ENCODE results near the gene NRDC.
A peak's percentile ranks its signal among the peaks of the same experiment; 100 is the strongest.
"Not testable (repeated sequence)": the region's sequence is repeated elsewhere in the genome, so short reads cannot be mapped to it uniquely, and the experiment has no call there.

NRDC gene

GRCh38 chr1:51842261-51842660 lies 36.3 kb downstream of the NRDC start:
- no peak for DNase-seq (ENCODE audit: low read depth in 2 of 2)

- DNase-seq (ENCODE audit: low read depth in 2 of 2) = no peak
Measured at GRCh38 chr1:51840743-51841461, 37.6 kb downstream of the NRDC start.

- no peak for DNase-seq (ENCODE audit: low read depth in 2 of 2)
Measured at GRCh38 chr1:51840182-51840581, 38.3 kb downstream of the NRDC start.

GRCh38 chr1:51839094-51839493 lies 39.4 kb downstream of the NRDC start:
- no peak for DNase-seq (ENCODE audit: low read depth in 2 of 2)

- no peak for DNase-seq (ENCODE audit: low read depth in 2 of 2)
Measured at GRCh38 chr1:51837243-51837642, 41.3 kb downstream of the NRDC start.

GRCh38 chr1:51833700-51834099 lies 44.8 kb downstream of the NRDC start:
- DNase-seq (ENCODE audit: low read depth in 2 of 2) = no peak

- DNase-seq (ENCODE audit: low read depth in 2 of 2) = no peak
Measured at GRCh38 chr1:51829058-51829457, 49.5 kb downstream of the NRDC start.

GRCh38 chr1:51819810-51820209 lies 58.7 kb downstream of the NRDC start:
- no peak for DNase-seq (ENCODE audit: low read depth in 2 of 2)

- DNase-seq (ENCODE audit: low read depth in 2 of 2) = not testable (repeated sequence)
Measured at GRCh38 chr1:51819021-51819420, 59.5 kb downstream of the NRDC start.

- DNase-seq (ENCODE audit: low read depth in 2 of 2) = no peak
Measured at GRCh38 chr1:51818487-51818886, 60.0 kb downstream of the NRDC start.

- DNase-seq (ENCODE audit: low read depth in 2 of 2) = no peak
Measured at GRCh38 chr1:51814513-51814912, 64.0 kb downstream of the NRDC start.

- DNase-seq (ENCODE audit: low read depth in 2 of 2) = no peak
Measured at GRCh38 chr1:51799372-51799771, 79.2 kb downstream of the NRDC start.

- DNase-seq (ENCODE audit: low read depth in 2 of 2) = no peak
Measured at GRCh38 chr1:51794868-51795267, 83.7 kb downstream of the NRDC start.

- no peak for DNase-seq (ENCODE audit: low read depth in 2 of 2)
Measured at GRCh38 chr1:51794260-51794659, 84.3 kb downstream of the NRDC start.

GRCh38 chr1:51792864-51793263 lies 85.7 kb downstream of the NRDC start:
- no peak for DNase-seq (ENCODE audit: low read depth in 2 of 2)

- DNase-seq (ENCODE audit: low read depth in 2 of 2) = no peak
Measured at GRCh38 chr1:51791888-51792287, 86.6 kb downstream of the NRDC start.

- no peak for DNase-seq (ENCODE audit: low read depth in 2 of 2)
Measured at GRCh38 chr1:51790385-51790784, 88.1 kb downstream of the NRDC start.

- DNase-seq (ENCODE audit: low read depth in 2 of 2) = no peak
Measured at GRCh38 chr1:51789342-51789741, 89.2 kb downstream of the NRDC start.

GRCh38 chr1:51788938-51789337 lies 89.6 kb downstream of the NRDC start:
- DNase-seq (ENCODE audit: low read depth in 2 of 2) = no peak

- no peak for DNase-seq (ENCODE audit: low read depth in 2 of 2)
Measured at GRCh38 chr1:51784997-51785421, 93.5 kb downstream of the NRDC start.

GRCh38 chr1:51780927-51781326 lies 97.6 kb downstream of the NRDC start:
- no peak for DNase-seq (ENCODE audit: low read depth in 2 of 2)

GRCh38 chr1:51776408-51776807 lies 102.1 kb downstream of the NRDC start:
- no peak for DNase-seq (ENCODE audit: low read depth in 2 of 2)

GRCh38 chr1:51768971-51769588 lies 109.4 kb downstream of the NRDC start:
- DNase-seq (ENCODE audit: low read depth in 2 of 2) = peak; percentile 11 to 30

- DNase-seq (ENCODE audit: low read depth in 2 of 2) = no peak
Measured at GRCh38 chr1:51761351-51761750, 117.2 kb downstream of the NRDC start.
